GM19397 (cell line): Measurements from ENCODE around the gene BZW1.

Experiments
- ATAC-seq: cut with Tn5 transposase; IDR thresholded peaks from one replicate; pipeline ENCODE4 v1.9.1; 2021; ENCODE audit warnings: mild to moderate bottlenecking, moderate library complexity; ENCODE audit not compliant: unreplicated experiment

The BZW1 gene

DNA sequence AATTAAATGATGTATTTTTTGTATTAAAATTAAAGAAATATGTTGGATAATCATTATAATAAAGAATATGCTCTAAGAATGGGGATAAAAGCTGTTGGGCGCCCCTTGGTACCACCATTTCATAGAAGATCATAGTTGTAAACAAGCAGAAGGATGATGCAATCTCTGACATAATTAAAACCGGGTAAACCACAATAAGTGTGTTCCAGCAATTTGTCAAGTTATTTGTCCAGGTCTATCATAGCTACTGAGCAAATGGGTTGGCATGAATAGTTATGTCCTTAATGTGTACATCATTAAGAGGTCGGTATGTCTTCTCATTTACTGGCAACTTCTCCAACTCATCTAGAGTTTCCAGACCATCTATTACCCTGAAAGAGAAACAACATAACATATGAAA, 59.4 kb downstream of the BZW1 start:
- ATAC-seq = no peak

DNA sequence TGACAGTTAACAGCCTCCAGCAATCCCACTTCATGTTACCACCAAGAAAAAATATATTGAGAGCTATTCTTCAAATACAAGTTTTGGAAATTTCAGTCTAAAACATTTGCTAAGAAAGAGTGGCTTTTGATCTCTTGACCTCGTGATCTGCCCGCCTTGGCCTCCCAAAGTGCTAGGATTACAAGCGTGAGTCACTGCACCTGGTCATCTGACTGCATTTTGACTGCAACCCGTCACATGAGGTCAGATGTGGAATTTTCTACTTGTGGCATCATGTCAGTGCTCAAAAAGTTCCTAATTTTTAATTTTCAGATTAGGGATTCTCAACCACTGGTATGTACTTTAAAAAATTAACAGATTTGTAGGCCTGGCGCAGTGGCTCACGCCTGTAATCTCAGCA, 61.9 kb downstream of the BZW1 start:
- no peak for ATAC-seq
